ENCODE measurements around the gene LOXHD1.

The LOXHD1 gene

GRCh38 chr18:46516555-46516954 lies 140.5 kb downstream of the LOXHD1 start:
- POLR2A ChIA-PET = no interaction called here
- CTCF ChIA-PET = no interaction called here
- no peak for TF ChIP-seq FOXK2 (IDR thresholded peaks at IDR 0.05)
- TF ChIP-seq ARNT (IDR thresholded peaks at IDR 0.05) = no peak
- TF ChIP-seq ELF4 (IDR thresholded peaks at IDR 0.05) = no peak
- no peak for TF ChIP-seq FOXM1 (IDR thresholded peaks at IDR 0.05; ENCODE audit: borderline replicate concordance)
- TF ChIP-seq NFRKB (IDR thresholded peaks at IDR 0.05) = no peak
- TF ChIP-seq ZNF384 (IDR thresholded peaks at IDR 0.05) = no peak
- no peak for TF ChIP-seq SUZ12 (IDR thresholded peaks at IDR 0.05)
- no peak for TF ChIP-seq PKNOX1 (IDR thresholded peaks at IDR 0.05)
- TF ChIP-seq FOXA1 (IDR thresholded peaks at IDR 0.05) = no peak
- no peak for TF ChIP-seq TARDBP (IDR thresholded peaks at IDR 0.05)
- TF ChIP-seq LEF1 (IDR thresholded peaks at IDR 0.05; ENCODE audit: borderline replicate concordance) = no peak
- no peak for TF ChIP-seq L3MBTL2 (conservative IDR thresholded peaks at IDR 0.05)
- TF ChIP-seq CTBP1 (IDR thresholded peaks at IDR 0.05; ENCODE audit: borderline replicate concordance) = no peak
- TF ChIP-seq BHLHE40 (IDR thresholded peaks at IDR 0.05; ENCODE audit: borderline replicate concordance) = no peak
- no peak for TF ChIP-seq SP1 (IDR thresholded peaks at IDR 0.05)
- no peak for DNase-seq (ENCODE audit: extremely low spot score)

- no peak for DNase-seq (ENCODE audit: extremely low spot score)
- CTCF ChIA-PET = no interaction called here
Measured at GRCh38 chr18:46510386-46510785, 146.6 kb downstream of the LOXHD1 start.

GRCh38 chr18:46509530-46509929 lies 147.5 kb downstream of the LOXHD1 start:
- POLR2A ChIA-PET = no interaction called here
- no peak for DNase-seq (ENCODE audit: extremely low spot score)
- CTCF ChIA-PET = no interaction called here
- TF ChIP-seq LEF1 (IDR thresholded peaks at IDR 0.05; ENCODE audit: borderline replicate concordance) (no peak), PKNOX1 (IDR thresholded peaks at IDR 0.05) (no peak), ZNF384 (IDR thresholded peaks at IDR 0.05) (no peak), NFRKB (IDR thresholded peaks at IDR 0.05) (no peak), FOXM1 (IDR thresholded peaks at IDR 0.05; ENCODE audit: borderline replicate concordance) (no peak), SP1 (IDR thresholded peaks at IDR 0.05) (no peak), BHLHE40 (IDR thresholded peaks at IDR 0.05; ENCODE audit: borderline replicate concordance) (no peak), FOXK2 (IDR thresholded peaks at IDR 0.05) (no peak), FOXA1 (IDR thresholded peaks at IDR 0.05) (no peak), HDGF (IDR thresholded peaks at IDR 0.05; ENCODE audit: borderline replicate concordance) (no peak), CTBP1 (IDR thresholded peaks at IDR 0.05; ENCODE audit: borderline replicate concordance) (no peak), ELF4 (IDR thresholded peaks at IDR 0.05) (no peak), L3MBTL2 (conservative IDR thresholded peaks at IDR 0.05) (no peak), ARNT (IDR thresholded peaks at IDR 0.05) (no peak), TARDBP (IDR thresholded peaks at IDR 0.05) (no peak), SUZ12 (IDR thresholded peaks at IDR 0.05) (no peak)

More at GRCh38 chr18:46510386-46510785, 146.6 kb downstream of the LOXHD1 start:
- POLR2A ChIA-PET = no interaction called here
- TF ChIP-seq ARNT (IDR thresholded peaks at IDR 0.05) = no peak
- TF ChIP-seq FOXM1 (IDR thresholded peaks at IDR 0.05; ENCODE audit: borderline replicate concordance) = no peak
- TF ChIP-seq L3MBTL2 (conservative IDR thresholded peaks at IDR 0.05) = no peak
- TF ChIP-seq NFRKB (IDR thresholded peaks at IDR 0.05) = no peak
- TF ChIP-seq BHLHE40 (IDR thresholded peaks at IDR 0.05; ENCODE audit: borderline replicate concordance) = no peak
- TF ChIP-seq FOXK2 (IDR thresholded peaks at IDR 0.05) = no peak
- no peak for TF ChIP-seq HDGF (IDR thresholded peaks at IDR 0.05; ENCODE audit: borderline replicate concordance)

- CTCF ChIA-PET = no interaction called here
- TF ChIP-seq PKNOX1 (IDR thresholded peaks at IDR 0.05) = no peak
- no peak for TF ChIP-seq FOXM1 (IDR thresholded peaks at IDR 0.05; ENCODE audit: borderline replicate concordance)
- TF ChIP-seq ZNF384 (IDR thresholded peaks at IDR 0.05) = no peak
- no peak for TF ChIP-seq ELF4 (IDR thresholded peaks at IDR 0.05)
- TF ChIP-seq CTBP1 (IDR thresholded peaks at IDR 0.05; ENCODE audit: borderline replicate concordance) = no peak
- TF ChIP-seq NFRKB (IDR thresholded peaks at IDR 0.05) = no peak
- TF ChIP-seq ARNT (IDR thresholded peaks at IDR 0.05) = no peak
- no peak for TF ChIP-seq FOXA1 (IDR thresholded peaks at IDR 0.05)
- TF ChIP-seq SUZ12 (IDR thresholded peaks at IDR 0.05) = no peak
- TF ChIP-seq TARDBP (IDR thresholded peaks at IDR 0.05) = no peak
- TF ChIP-seq FOXK2 (IDR thresholded peaks at IDR 0.05) = no peak
- TF ChIP-seq BHLHE40 (IDR thresholded peaks at IDR 0.05; ENCODE audit: borderline replicate concordance) = no peak
- POLR2A ChIA-PET = no interaction called here
- no peak for DNase-seq (ENCODE audit: extremely low spot score)
Measured at GRCh38 chr18:46506974-46507586, 149.9 kb downstream of the LOXHD1 start.

GRCh38 chr18:46502444-46502843 lies 154.6 kb downstream of the LOXHD1 start:
- ChIA-PET CTCF (no interaction called here), POLR2A (no interaction called here)
- DNase-seq (ENCODE audit: extremely low spot score) = peak; percentile 22
- no peak for TF ChIP-seq FOXK2 (IDR thresholded peaks at IDR 0.05)
- TF ChIP-seq ELF4 (IDR thresholded peaks at IDR 0.05) = no peak
- no peak for TF ChIP-seq FOXM1 (IDR thresholded peaks at IDR 0.05; ENCODE audit: borderline replicate concordance)
- no peak for TF ChIP-seq L3MBTL2 (conservative IDR thresholded peaks at IDR 0.05)
- TF ChIP-seq TARDBP (IDR thresholded peaks at IDR 0.05) = no peak

GRCh38 chr18:46497129-46497528 lies 159.9 kb downstream of the LOXHD1 start:
- DNase-seq (ENCODE audit: extremely low spot score) = peak; percentile 21
- ChIA-PET POLR2A (no interaction called here), CTCF (interaction anchor here (1.3 kb wide), 1 partner anchor 161 kb away, joined by 3 read pairs; no protein-coding TSS in a partner anchor)
- no peak for TF ChIP-seq CTBP1 (IDR thresholded peaks at IDR 0.05; ENCODE audit: borderline replicate concordance)
- no peak for TF ChIP-seq ZNF384 (IDR thresholded peaks at IDR 0.05)
- TF ChIP-seq PKNOX1 (IDR thresholded peaks at IDR 0.05) = no peak
- TF ChIP-seq TARDBP (IDR thresholded peaks at IDR 0.05) = no peak
- no peak for TF ChIP-seq SUZ12 (IDR thresholded peaks at IDR 0.05)
- no peak for TF ChIP-seq FOXK2 (IDR thresholded peaks at IDR 0.05)
- no peak for TF ChIP-seq SP1 (IDR thresholded peaks at IDR 0.05)
- no peak for TF ChIP-seq ELF4 (IDR thresholded peaks at IDR 0.05)
- TF ChIP-seq ARNT (IDR thresholded peaks at IDR 0.05) = no peak
- TF ChIP-seq FOXM1 (IDR thresholded peaks at IDR 0.05; ENCODE audit: borderline replicate concordance) = no peak
- TF ChIP-seq HDGF (IDR thresholded peaks at IDR 0.05; ENCODE audit: borderline replicate concordance) = no peak
- TF ChIP-seq LEF1 (IDR thresholded peaks at IDR 0.05; ENCODE audit: borderline replicate concordance) = no peak
- no peak for TF ChIP-seq NFRKB (IDR thresholded peaks at IDR 0.05)
- TF ChIP-seq FOXA1 (IDR thresholded peaks at IDR 0.05) = no peak
- no peak for TF ChIP-seq L3MBTL2 (conservative IDR thresholded peaks at IDR 0.05)
- TF ChIP-seq BHLHE40 (IDR thresholded peaks at IDR 0.05; ENCODE audit: borderline replicate concordance) = no peak

Measured in HEK293T (cell line).